NCI-H2171 (cell line): ENCODE measurements around the gene POGLUT2.

ENCODE experiments used
- DNase-seq: peaks from one replicate; lab custom pipeline; 2025; lab: John Stamatoyannopoulos, UW

Gene POGLUT2

DNA sequence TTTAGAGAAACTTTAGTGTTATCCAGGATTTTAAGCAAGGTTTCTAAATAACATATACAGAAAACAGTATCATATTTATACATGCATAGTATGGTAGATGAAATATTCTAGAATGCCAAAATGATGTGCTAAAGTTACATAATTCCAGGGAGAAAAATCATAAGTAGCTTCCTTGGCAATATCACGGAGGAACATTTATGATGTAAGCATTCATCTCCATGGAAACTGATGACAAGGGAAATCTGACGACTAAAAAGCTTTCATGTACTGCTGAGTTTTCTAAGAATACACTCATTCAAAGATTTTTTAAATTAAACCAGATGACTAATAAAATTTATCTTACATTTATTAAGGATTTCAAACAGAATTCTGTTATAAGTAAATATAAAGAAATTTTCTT, 29.9 kb downstream of the POGLUT2 start:
- DNase-seq, result no peak

DNA sequence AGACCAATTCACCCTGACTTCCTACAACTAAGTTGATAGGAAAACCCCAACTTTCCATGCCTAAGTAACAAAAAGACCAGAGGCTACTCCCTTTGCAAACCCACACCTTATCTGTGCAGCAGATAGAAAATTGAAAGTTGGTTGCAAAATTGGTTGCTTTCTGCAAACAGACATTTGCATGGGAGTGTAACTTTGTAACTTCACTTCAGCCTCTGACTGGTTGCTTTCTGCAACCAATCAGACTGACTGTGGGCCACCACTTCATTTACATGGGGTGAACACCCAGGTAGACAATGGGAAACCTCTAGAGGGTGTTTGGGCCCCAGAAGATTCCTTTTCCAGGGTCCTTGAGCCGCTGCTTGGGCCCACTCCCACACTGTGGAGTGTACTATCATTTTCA, 35.0 kb downstream of the POGLUT2 start:
- DNase-seq, result no peak

DNA sequence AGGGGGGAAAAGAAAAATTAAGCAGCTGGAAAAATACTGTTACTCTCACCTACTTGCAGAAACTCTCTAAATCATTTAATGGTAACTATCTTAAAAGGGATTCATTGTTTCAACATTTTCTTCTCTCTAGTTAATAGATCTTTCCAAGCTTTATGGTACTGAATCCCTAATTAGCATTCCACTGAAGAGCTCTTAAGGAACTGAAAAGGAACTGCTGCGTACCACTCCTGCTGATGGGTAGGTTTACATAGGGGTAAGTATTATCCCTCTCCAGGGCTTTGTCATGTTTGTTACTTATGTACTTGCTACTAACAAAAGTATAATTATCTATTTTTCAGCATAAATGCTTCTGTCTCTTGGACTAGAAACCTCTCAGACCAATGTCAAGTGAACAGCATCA, 37.7 kb downstream of the POGLUT2 start:
- no peak for DNase-seq

DNA sequence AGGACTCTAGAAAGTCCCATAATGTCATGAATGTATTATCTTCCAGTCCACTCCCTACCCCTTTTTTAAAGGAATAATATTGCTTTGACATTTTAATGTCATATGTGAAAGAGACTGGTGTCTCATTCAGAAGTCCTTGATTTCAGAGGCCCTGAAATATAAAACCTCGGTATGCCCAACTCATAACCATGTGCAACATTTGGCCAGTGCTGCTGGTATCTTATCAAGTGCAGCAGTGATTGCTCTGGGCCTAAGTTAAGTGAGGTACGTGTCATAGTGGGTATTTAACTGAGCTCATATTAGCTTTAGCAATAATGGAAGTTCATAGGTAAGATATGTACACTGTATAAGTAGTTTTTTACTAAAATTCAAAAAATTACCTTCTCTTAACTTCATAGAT, 39.9 kb downstream of the POGLUT2 start:
- DNase-seq, result no peak

DNA sequence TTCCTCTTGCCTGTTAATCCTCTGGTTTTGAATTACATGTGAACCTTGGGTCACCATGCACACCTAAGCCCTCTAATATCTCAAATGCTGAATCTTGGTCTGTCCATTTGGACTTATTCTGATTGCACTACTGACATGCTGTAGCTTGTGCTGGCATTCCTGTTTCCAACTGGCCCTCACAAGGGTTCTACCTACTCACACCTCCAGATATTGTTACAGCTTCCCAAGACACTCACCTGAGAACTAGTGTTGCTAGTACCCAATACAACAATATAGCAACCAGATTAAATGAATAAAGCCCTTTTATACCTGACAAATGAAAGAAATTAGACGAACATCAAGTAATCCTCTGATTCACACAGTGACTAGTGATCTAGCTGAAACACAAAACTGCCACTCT, 41.8 kb downstream of the POGLUT2 start:
- DNase-seq, result no peak

DNA sequence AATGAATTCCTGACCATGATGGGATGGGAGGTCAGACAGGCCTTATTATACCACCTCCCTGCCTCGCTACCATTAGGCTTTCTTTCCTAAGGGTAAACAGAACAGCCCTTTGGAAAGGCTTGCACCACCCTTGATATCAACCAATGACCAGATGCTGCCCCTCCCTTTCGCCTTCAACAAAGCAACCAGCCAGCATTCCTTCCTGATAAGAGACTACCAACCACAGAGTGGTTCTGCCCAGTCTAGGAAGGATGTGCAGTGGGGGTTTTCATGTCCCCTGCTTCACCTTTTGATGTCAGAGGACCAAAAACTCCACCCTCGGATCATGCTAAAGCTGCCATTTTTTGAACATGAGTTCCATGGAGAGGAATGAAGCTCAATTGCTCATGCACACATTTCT, 46.9 kb downstream of the POGLUT2 start:
- DNase-seq, result no peak

DNA sequence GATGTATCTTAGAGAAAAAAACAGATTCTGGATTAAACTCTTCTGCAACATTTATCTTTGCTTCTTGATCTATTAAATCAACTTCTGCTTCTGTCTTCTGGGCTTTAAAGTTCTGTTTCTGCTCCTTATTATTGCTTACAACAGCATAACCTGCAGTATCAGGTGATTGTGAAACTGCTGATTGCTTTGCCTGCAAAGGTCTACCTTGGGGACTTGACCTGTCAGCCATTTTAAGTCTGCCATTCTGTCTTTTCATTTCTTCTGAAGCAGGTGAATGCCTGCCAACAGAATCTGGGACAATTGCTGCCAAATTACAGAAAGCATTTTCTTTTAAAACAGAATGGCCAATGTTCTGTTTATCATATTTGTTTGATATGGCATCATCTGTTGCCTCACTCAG, 56.3 kb downstream of the POGLUT2 start:
- DNase-seq, result no peak

DNA sequence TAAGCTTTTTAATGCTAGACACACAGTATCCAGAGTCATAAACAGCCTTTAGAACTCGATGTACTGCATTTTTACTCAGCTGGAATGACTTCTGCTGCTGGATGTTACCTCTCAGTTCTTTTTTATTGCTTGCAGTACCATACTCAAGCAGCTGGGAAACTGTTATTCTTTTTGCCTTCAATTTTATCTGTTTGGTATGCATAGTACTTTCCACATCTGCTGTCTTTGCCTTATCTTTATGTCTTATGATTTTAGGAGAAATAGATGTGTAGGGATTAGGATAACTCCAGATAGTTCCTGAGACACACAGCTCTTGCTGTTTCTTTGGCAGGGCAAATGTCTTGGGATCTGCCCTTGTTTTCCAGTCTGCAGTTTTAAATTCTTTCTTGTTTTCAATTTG, 56.7 kb downstream of the POGLUT2 start:
- no peak for DNase-seq
